Ramos (cell line): Measurements from ENCODE around the gene NPFFR1.

Source experiments
- in situ Hi-C: fragments of 300-500 bp; cut with MboI; formaldehyde crosslinking; loops from one replicate; pipeline ENCODE4 v1.14.3; 2022; ENCODE audit warnings: low sequenced_read_pairs; ENCODE audit not compliant: unreplicated experiment

NPFFR1 gene

GRCh38 chr10:70283445-70284399 lies at the start of gene NPFFR1:
Gene NPFFR1, minus strand, starts transcription at chr10:70284004. Its CDS starts 328 bp downstream, at chr10:70283676.
- in situ Hi-C loops, result no loop called here

DNA sequence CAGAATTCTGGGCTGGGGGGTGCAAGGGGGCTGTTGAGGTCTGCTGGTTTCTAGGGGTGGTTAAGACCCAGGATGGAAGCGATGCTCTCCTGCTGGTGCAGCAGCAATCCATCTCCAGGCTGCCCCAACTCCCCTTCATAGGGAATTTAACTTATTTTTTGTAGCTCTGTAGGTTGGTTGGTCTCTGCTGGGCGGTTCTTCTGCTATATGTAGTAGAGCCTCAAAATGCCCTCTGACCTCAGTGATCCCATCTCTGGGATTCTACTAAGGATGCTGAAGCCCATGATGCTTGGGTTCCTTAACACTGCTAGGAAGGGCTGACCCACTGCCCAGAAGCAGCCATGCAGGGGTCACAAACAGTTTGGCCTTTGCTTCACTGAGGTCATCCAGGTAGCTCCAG lies 49.5 kb upstream of the NPFFR1 start:
- in situ Hi-C loops, result no loop called here

GRCh38 chr10:70331486-70332268 lies 47.9 kb upstream of the NPFFR1 start:
- in situ Hi-C loops, result no loop called here

DNA sequence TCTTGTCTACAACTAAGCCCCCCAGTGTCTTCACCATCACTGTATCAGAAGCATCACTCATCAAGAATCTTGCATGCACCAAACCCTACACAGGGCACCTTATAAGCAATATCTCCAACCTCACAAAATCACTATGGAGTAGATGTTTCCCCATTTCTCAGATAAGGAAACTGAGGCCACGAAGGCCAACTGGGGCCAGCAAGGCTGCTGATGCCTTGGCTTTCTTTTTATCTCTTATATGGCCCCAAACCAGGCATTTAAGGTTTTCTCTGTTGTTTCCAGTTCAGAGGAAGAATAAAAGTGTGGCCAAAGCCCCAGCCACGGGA lies 47.3 kb upstream of the NPFFR1 start:
- in situ Hi-C loops, result no loop called here

DNA sequence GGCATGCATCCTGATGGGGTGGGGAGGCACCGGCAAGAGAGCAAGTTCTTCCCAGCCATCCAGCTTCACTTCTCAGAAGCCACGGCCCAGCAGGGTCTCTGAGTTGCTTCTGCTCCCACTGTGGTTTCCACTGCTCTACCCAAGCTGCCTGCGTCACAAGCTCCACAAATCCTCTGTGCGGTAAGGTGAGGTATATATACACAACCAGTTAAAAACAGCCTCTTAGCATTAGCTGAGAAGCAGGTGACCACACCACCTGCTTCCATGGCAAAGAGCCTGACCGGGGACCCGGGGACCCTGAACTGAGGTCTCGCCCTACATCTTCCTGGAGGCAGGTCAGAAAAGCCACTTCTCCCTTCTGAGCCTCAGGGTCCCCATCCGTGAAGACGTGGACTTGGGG lies 46.9 kb upstream of the NPFFR1 start:
- in situ Hi-C loops, result no loop called here

DNA sequence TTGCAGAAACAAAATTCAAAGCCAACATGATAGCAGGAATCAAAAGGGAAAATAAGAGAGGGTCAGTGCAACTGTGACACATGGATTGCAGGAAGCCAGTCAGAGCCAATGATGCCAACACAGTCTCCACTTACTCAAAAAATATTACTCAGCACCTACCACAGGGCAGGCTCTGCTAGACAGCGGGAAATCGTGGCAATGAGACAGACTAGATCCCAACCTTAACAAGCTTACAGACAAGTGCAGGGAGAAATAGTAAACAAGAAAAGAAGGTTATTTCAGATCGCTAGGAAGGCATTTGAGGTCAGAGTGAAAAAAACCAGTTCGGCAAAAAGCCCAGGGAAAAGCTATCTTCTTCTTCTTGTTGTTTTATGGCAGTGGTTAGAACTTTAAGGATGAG lies 45.2 kb upstream of the NPFFR1 start:
- in situ Hi-C loops, result no loop called here

DNA sequence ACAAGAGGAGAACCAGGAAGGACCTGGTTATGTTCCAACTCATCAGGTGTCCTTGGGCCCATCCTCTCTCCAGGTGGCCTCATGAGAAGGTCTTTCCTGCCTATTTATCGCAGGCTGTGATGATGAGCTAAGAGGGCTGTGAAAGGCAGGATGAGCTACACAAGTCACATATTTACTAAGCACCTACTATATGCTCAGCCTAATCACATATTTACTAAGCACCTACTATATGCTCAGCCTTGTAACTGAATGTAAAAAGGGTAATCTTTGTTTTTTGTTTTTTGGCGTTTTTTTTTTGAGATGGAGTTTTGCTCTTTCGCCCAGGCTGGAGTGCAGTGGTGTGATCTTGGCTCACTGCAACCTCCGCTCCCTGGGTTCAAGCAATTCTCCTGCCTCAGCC lies 44.2 kb upstream of the NPFFR1 start:
- in situ Hi-C loops, result no loop called here

DNA sequence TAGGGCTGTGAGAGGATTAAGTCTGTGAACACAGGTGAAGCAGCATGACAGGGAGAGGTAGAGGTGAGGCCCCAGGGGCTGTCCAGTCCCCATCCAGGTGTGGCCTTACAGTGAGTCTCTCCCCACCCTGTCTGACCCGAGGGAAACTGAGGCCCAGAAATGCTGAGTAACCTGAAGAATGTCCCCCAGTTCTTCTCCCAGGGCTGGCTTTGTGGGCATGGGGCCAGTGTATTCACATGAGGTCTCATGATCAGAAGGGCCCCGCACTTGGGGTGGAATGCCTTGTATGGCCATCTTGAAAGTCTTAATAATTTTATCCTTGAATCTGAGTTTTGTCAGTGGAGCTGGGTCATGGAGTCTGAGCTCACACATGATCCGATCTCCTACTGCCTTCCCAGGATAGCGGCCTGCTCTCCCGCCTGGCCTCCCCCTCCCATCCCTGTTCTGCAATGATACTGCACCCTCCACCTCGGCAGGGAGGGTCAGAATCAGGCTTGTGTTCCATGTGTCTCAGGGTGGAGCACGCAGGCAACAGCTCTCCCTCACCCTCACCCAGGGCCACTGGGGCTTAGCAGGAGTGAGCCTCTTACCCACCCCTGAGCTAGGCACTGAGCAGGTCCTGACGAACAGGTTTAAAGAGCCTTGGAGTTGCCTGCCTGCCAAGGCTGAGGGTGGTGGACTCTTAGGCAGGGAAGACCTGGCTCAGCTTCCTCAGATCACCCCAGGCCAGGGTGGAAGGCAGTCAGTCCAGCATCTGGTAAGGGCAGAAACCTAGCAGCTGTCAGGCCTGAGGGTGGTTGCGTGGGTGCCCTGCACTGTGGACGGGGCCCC lies 41.4 kb upstream of the NPFFR1 start:
- in situ Hi-C loops, result no loop called here

DNA sequence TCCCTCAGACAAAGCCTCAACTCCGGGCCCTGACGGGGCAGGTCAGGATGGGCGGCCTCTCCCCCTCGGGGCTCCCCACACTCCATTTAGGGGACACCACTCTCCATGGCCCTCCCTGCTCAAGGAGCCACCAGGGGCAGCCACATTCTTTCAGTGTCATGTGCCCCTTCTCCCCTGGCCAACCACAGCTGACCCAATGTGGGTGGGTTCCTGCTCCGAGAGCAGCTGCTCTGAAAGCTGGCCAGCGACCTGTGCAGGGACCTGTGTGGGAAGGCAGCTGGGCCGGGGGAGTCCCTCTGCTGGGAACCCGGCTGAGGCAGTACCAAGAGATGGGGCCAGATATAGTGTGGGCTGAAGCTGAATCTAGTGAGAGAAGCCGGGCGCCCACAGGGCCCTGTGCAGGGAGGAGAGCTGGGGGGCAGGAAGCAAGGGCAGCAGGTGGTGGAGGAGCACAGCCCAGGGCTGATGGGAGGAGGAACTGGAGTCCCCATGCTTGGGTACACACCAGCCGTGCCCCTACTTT lies 40.6 kb upstream of the NPFFR1 start:
- in situ Hi-C loops, result no loop called here

- in situ Hi-C loops, result no loop called here
These were observed 40.0 kb upstream of the NPFFR1 start for GRCh38 chr10:70323697-70324338.

- in situ Hi-C loops, result no loop called here
These were observed 39.4 kb upstream of the NPFFR1 start for GRCh38 chr10:70323138-70323696.

DNA sequence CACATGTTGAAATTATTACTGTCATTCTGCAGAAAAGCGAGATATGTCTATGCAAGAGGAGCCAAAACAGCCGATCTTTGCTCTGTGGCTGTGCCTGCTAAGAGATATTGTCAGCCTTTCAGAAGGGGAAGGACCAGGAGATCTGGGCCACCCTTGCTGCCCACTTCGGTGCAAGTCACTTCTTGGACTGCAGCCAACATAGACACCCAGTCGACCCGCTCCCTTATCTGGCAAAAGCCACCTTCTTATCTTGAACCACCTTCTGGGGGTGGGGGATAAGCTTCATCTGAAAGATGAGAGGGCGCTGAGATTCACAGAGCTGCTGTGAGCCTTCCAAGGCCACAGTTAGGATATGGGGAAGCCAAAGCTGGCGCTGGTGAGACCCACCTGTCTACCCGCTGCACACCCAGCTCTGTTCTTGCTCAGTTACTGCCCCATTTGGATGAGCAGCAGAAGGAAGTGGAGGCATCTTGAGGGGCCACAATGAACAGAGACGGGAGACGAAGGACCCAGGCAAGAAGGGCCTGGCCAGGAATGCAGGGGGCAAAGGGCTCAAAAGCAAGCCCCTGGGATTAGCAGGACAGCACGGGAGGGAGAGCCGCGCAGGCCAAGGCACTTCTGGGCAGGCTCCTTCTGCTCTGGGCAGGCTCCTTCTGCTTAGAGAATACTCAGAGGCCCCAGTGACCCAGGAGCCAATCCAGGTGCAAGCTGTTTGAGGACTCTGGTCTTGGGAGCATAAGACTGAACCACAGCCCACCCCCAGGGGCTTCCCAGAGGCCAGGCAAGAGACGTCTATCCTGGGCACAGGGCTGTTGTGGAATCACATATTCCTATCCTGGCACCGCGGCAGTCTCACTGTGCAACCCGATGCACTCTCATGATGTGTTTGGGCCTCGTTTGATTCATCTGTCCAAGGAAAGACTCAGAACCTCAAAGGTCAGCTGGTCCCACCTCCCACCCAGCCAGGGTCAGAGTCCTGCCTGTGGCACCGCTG lies 38.4 kb upstream of the NPFFR1 start:
- in situ Hi-C loops, result no loop called here

GRCh38 chr10:70321233-70321632 lies 37.4 kb upstream of the NPFFR1 start:
- in situ Hi-C loops, result no loop called here

DNA sequence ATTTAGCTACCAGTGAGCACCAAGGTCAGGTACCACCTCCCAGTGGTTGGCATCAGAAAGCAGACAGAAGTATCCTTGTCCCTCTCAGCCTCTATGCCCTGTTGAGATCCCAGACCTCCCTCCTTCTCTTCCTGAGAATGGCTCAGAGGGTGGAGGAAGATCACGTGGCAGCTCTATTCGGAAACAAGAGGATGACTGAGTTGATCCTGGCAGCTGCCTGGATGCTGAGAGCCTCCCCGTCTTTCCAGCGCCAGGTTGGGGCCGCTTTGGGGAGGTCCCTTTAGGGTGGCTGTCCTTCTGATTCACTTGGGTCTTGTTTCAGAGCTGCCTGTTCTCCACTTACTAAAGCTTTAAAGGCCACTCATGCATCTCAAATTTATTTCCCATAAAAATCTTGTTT lies 36.9 kb upstream of the NPFFR1 start:
- in situ Hi-C loops, result no loop called here

DNA sequence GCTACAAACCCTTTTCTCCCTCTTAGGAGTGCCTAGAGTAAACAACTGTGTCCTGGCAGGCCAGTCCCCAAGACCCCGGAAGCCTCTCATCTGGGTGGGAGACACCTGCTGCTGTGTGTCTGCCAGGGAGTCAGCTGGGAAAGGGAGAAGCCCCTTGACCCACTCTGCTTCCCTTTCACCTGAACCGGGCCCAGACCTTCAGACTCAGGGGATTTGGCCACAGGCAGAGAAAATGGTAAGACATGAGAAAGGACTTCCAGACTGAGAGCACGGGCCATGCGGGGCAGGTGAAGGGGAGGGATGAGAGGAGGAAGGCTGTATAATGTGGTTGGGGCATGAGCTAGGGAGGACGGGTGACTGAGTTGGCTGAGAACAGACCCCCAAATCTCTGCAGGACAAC lies 36.0 kb upstream of the NPFFR1 start:
- in situ Hi-C loops, result no loop called here

- in situ Hi-C loops, result no loop called here
These were observed 35.4 kb upstream of the NPFFR1 start for GRCh38 chr10:70319183-70319582.

- in situ Hi-C loops, result no loop called here
These were observed 34.1 kb upstream of the NPFFR1 start for GRCh38 chr10:70317943-70318318.

- in situ Hi-C loops, result no loop called here
These were observed 33.6 kb upstream of the NPFFR1 start for GRCh38 chr10:70317272-70317942.
